ENCODE measurements around the gene FAM111A.

The FAM111A gene

DNA sequence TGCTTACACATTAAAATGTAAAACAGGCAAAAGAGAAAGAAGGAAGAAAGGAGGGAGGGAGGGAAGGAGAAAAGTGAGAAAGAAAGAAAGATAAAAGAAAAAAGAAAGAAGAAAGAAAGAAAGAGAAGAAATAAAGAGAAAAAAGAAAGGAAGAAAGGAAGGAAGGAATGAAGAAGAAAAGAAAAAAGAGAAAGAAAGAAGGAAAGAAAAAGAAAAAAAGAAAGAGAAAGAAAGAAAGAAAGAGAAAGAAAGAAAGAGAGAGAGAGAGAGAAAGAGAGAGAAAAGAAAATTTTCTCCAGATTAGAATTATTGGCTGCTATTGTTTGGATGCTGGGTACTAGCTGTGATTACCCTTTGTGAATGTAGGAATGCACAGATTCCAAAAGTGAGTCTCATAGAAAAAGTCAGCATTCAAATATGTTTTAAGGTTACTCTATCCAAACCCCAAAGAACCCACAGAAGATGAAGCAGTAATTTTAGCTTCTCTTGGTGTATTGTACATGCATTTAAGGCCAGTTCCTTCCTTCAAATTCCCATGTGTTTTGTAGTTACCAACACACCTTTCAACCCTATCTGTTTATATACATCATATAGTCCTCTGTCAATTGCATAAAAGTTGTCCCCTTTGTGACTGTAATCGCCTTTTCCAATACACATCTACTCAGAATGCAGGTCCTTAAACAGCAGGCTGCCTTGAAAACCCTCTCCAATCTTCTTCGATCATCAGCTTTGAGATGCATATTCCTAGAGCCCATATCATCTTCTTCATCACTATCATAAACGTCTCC is 789 bp upstream of the FAM111A start:
- no peak for DNase-seq

DNA sequence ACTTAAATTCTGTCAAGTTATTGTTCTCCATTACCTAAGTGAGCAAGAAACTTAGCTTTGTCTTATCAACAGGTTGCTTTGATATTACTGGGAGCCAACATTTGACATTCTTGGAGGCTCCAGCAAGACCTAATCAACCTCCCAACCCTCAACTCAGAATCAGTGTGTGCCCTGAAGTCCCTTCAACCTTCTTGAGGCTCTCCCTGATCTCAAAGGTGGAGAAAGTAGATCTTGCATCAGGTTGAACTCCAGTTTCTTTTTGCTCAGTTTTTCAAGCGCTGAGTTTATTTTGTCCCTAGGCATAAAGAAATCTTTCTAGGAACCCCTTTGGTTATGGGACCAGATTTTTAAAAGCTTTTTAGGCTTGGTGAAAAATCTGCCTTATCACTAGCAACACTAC is 1.4 kb downstream of the FAM111A start:
- DNase-seq = no peak

DNA sequence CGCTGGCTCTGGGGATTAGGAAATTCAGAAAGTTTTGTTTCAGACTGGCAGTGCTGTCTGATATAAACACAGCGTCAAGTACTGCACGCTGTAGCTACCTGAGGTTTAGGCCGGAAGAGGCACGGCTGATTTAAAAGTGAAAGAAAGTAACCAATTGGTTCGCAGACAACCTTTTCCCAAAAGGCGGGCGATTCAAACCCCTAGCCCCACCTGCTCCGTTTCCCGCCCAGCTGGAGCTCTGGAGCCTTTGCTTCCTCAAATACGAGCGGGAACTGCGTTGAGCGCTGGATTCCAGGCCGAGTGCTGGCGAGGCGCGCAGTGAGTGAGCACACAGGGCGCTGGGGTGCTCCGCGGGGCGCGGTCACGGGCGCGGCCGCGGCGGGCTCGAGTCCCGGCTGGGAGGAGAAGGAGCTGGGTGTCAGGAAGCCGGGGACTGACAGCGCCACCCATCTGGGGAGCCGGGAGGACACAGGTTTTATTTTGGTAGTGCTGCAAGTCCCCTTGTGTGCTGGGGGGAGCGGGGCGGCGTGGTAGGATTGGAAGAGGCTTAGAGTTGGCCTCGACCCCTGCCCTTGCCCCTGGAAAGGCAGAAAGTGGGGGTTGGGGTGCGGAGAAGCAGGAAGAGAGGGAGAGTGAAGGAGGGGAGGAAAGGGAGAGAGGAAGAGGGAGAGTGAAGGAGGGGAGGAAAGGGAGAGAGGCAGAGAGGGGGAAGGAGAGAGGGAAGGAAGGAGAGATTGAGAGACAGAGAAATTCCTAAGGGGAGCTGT is 2.1 kb downstream of the FAM111A start:
- no peak for DNase-seq

DNA sequence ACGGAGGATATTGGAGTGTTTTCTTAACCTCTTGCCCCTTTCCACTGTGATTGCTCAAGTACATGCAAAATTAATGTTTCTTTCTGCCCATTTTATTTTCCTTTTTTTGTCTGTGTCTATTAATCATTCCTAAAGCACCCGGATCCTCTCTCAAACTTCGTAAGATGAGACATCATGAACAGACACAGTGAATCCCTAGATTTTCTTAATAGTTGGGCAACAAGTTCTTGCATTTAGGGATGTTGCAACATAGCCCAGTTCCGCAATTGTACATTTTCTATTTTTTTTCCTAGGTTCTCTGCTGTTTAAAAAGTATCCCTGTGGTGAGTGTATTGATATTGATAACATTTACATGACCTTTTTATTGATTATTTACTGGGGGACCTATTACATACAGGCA is 2.9 kb downstream of the FAM111A start:
- DNase-seq = no peak

DNA sequence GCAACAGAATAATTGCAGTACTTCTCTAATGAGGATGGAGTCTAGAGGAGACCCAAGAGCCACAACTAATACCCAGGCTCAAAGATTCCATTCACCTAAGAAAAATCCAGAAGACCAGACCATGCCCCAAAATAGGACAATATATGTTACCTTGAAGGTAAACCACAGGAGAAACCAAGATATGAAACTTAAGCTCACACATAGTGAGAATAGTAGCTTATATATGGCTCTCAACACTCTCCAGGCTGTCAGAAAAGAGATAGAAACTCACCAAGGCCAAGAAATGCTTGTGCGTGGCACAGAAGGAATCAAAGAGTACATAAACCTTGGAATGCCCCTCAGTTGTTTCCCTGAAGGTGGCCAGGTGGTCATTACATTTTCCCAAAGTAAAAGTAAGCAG is 9.1 kb downstream of the FAM111A start:
- DNase-seq = no peak

DNA sequence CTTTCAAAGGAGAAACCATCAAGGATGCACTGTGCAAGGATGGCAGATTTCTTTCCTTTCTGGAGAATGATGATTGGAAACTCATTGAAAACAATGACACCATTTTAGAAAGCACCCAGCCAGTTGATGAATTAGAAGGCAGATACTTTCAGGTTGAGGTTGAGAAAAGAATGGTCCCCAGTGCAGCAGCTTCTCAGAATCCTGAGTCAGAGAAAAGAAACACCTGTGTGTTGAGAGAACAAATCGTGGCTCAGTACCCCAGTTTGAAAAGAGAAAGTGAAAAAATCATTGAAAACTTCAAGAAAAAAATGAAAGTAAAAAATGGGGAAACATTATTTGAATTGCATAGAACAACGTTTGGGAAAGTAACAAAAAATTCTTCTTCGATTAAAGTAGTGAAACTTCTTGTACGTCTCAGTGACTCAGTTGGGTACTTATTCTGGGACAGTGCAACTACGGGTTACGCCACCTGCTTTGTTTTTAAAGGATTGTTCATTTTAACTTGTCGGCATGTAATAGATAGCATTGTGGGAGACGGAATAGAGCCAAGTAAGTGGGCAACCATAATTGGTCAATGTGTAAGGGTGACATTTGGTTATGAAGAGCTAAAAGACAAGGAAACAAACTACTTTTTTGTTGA is 9.8 kb downstream of the FAM111A start:
- DNase-seq = no peak

DNA sequence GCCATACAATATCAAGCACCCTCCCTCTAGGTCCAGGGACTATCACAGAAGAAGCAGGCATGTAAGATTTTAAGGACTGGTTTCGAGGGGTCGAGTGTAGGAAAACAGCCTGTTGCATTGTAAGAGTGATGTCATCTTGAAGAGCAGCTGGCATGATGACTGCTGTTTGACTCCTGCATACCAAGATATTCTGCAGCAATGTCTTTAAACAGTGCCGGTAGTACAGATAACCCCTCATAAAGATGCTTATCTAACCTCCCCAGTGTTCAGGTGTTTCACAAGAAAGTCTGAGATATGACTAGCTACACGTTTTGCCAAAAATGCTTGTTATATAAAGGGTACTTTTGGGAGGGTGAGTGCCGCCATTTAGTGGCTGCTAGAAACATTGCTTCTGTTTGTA is 12.0 kb downstream of the FAM111A start:
- no peak for DNase-seq

DNA sequence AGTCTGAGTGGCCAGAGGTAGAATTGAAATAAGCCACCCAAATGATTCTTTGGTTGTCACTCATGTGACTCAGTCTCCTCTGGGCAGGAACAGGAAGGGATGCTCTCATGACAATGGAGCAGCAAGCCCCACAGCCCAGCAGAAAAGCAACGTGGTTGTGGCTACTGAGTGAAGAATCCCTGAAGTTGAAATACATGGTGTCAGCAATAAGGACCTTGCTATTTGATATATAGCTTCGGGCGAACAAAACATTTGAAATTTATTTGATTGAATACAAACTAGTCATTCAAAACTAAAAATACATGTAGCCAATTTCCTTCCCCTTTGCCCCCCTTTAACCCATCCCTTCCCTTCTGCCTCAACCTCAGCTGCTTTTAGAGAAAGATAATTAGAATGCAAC is 14.8 kb downstream of the FAM111A start:
- DNase-seq = no peak

DNA sequence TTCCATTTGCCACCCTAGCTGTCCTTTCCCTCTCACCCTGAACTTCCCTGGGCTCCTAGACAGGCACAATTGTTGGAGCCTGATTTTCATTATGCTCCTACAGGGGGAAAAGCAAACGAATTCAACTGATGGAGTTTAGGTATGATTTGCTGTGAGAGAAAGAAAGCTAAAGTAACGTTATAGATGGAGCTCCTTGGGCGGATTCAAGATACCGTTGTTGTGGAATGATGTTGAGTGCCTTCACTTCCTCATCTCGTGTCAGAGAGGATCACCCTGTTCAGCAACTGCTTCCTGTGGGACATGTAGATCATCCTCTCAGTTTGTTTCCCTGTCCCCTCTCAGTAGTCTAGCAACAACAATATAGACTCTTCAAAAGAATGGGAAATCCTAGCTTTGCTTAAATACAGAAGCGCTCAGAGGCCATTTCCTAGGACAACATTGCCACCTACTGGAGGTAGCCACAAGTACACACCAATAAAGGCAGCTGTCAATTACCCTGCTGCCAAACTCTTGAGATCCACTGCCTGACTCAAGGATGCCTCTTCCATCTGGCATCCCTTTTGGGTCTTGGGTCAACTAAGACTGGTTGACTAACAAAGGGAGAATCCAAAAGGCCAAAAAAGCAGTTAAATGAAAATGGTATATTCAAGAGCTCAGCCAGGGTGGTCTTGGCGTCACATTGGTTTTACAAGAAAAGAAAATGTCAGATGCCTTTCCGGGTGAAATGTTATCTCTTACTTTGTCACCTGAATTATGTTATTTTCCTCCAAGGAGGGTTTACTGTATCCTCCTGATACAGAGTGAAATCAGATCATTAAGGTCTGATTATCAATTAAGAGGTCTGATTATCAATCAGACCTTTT is 15.8 kb downstream of the FAM111A start:
- no peak for DNase-seq

DNA sequence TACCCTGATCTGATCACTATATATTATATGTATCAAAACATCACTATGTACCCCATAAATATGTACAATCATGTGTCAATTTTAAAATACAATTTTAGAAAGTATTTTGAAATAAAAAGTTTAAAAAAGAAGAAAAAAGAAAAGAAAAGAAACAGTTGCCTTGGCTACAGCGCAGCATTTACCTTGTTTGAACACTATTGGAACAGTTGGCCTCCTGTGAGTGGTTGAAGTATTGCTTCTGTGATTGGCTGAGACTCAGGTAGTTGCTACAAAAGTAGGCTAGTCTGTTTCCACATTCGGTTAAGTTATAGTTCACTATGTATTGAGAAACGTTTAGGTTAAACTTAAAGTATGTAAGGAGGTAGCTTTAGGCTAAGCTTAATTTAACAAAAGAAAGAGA is 21.4 kb downstream of the FAM111A start:
- no peak for DNase-seq

DNA sequence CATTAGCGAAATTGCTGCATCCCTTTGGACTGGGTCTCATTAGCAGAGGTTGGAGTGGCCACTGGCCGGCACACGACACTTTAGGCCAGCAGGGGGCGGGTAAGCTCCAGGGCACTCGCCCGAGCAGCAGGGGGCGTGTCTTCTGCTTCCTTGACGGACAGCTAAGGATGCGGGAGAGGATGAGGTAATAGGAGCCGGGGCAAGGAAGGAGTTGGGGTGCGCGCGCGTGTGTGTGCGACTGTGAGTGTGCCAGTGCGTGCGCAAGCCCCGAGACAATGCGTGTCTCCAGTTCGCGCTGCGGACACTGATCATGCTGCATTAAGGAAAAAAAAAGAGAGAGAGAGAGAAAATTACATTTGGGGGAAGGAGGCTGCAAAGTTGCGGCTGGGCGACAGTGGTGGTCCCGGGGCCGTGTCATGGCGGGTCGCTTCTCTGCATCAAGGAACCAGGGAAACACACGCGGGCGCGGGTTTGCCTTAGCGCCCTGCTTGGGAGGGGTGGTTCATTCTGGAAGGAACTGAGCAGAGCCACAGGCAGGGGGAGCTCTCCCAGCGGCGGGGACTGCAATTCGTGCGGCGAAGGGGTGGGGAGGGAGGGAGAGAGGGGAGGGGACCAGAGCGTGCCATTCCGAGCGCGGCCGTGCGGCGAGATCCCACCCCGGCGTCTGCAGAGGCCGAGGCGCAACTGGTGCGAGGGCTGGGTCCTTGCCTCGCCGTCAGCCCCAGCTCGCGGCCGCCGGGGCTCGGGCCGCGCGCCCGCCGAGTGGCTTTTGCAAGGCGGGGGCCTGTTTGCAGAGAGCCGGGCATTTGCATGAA is 29.1 kb downstream of the FAM111A start, which contains the start of gene DTX4:
TSS of gene DTX4 (plus strand) at position 625 of the 815 bp plus-strand sequence. CDS start 464 bp downstream, outside the sequence.
- peak; percentile 60 for DNase-seq

DNA sequence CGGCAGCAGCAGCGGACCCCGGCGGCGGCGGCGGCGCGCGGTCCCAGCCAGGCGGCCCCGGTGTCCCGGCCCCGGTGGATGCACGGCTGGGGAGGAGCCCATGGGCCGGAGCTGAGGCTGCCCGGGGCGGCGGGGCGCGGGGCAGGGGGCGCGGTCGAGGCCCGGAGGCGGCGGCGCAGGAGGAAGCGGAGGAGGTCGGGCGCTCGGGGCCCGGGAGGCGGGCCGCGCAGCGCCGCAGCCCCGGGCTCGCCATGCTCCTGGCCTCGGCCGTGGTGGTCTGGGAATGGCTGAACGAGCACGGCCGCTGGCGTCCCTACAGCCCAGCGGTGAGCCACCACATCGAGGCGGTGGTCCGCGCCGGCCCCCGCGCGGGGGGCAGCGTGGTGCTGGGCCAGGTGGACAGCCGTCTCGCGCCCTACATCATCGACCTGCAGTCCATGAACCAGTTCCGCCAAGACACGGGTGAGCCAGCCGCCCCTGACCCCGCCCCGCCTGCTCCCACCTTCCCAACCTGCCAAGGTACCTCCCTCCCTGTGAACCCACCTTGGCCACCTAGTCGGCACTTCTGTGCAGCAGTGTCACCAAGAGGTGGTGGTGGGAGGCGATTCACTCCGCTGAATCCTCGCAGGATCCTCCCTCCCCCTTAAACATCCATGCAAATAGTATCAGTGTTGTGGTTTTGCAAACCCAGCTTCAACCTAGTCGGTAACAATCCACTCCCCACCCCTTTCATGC is 29.9 kb downstream of the FAM111A start:
- no peak for DNase-seq

DNA sequence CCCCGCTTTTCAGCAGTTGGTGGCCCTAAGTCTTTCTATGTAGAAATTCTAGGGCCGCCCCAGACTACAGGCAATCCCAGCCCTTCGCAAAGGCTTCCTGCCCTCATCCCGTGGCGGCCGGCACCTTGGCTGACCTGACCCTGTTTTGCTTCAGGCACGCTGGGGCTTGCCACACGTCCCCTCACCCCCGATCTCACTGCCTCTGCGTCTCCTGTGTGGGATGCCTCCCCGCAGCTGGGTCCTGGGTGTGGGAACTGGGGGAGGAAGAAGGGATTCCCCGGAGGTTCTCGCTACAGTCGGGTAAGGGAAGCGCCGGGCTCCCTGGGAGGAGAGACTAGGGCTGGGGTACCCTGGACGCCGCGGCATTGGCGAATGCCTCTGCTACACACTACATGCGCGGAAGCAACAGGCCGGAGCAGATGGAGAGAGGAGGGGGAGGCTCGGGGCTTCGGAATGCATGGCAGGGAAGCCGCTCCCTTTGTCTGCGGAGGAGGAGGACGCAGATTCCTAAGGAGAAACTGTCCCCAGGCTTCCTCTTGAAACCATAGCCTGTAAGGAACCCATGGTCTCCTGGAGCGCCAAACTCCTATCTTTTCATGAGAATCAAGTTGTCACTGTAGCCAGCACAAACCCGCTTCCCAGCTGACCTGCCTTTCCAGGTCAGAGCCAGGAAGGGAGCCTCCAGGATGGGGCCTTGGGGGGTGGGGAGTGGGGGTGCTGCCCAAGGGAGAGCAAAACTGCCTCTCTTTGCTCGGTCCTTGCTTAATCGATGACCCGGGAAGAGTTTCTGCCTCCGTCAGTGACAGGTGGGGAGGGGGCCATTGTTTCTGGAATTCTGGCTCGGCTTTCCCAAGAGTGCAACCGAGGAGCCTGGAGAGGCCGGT is 30.7 kb downstream of the FAM111A start:
- DNase-seq = no peak

DNA sequence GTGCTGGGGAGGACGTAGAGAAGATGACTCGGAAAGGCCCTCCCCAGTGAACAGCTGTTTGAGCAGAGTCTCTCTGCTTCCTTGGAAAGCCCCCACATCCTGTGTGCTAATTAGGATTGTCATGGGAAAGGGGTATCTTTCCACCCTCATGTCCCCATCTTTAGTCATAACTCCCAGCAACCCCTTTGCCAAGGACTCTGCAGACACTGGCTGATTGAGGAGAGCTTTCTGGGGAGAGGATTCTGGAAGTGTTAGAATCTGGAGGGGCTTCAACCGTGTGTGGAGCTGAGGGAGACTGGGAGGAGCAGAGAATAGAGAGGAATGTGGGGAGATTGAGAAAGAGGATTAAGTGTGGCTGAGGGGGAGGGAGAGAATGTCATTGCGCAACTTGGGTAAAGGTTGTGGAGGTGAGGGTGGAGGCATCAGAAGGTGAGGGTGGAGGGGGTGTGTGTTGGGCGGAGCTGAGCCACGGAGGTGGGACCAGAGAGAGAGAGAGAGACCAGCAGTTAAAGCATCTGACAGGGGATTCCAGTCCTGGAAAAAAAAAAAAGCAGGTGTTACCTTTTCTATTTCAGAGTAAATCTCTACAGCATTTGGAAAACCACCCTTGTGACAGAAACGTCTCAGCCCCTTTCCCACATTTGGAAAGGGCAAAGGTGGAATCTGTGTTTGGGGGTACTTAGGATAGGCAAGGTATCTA is 31.5 kb downstream of the FAM111A start:
- no peak for DNase-seq

DNA sequence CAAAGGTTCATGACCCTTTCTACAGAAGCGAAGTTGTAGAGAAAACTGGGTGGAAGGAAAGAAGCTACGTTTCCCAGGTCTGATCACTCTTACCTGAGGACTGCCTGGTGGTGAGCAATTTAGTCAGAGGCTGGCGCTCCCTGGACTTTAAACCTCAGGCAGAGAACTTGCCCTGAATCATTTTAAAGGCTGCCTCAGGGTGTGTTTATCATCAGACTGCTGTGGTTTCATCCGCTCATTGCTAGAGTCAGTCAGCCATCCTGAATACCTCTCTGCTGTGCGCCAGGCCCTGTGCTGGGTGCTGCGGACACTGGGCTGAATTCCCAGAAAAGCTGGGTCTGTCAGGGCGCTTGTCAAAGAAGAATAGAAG is 32.0 kb downstream of the FAM111A start:
- no peak for DNase-seq

DNA sequence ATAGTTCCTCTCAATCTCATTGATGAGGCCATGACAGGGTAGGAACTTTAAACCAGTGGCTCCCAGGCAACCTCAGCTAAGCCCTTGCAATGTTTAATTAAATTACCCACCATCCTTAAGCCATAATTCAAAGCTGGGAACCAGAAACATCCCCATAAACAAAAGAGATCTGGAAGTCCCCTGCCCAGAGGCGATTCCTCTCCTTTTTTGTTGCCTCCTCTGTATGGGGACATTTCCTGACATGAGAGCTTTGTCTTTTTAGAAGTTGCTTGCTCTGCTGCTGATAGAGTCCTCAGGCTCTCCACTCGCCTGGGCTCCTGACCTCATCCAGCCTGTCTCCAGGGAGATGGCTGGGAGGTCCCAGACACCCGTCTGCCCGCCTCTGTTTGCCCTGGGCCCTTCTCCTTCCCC is 32.4 kb downstream of the FAM111A start:
- no peak for DNase-seq

DNA sequence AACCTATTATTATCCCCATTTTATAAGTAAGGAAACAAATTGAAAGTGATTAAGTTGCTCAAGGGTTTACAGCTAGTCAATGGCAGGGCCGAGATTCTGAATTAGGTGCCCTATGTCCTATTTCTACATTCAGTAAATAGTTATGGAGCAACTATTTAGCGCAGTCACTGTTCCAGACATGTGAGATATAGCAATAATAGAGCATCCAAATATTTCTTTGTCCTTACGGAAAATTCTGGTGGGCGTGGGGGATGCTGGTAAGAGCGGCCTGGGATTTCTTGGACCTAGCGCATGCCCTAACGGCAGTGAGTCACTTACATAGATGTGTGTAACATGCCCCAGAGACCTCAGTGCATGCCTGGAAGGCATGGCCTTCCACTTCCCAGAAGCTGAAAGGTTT is 33.7 kb downstream of the FAM111A start:
- no peak for DNase-seq

DNA sequence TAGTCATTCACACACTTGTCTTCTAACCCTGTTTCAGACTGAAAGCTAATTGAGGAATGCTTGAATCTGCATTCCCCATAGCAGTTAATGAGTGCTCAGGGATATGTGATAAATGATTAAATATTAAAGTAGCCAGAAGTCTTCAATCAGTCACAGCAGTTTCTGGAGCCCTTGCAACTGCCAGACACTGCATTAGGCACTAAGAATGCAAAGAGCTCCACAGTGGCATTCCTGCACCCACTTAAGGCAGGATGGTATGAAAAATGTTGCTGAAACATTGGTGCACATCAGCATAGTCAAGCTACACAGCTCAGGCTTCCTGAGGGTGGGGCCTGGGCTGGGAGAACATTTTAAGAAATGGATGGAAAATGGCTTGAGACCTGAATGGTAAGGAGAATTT is 35.7 kb downstream of the FAM111A start:
- DNase-seq = no peak

DNA sequence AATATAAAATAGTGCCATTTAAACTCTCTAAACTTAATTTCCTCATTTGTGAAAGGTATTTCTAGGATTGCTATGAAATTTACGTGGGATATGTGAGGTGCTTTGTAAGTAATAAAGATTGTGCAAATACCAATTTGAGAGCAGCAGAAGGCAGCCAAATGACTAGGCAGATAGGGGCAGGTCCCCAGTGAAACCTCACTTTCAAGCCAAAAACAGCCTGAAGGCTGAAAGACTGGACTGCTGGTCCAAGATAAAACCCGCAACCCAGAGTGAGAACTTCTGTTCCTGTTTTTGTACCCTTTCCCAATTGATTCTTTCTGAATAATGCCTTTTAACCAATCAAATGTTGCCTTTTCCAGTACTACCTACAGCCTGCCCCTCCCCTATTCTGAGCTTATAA is 36.5 kb downstream of the FAM111A start:
- DNase-seq = no peak

Data from GOT3 (cell line).